Kidney (tissue), 14 donors: ENCODE data around the gene ZNF81. TPM values are rescaled to one million over a fixed set of nuclear protein-coding genes. Genes with fewer than 3 reads are reported as not detected.
"Not testable (repeated sequence)": the region's sequence is repeated elsewhere in the genome, so short reads cannot be mapped to it uniquely, and the experiment has no call there.

Source experiments
- DNase-seq, 5 donors: peaks; one replicate each; pipeline ENCODE4 v3.0.0-alpha.2; 2013 to 2020
- FAIRE-seq: peaks from 2 replicates; lab custom pipeline; 2012; peaks lifted over from hg19 to GRCh38; lab: Jason Lieb, UNC
- H3K27ac ChIP-seq, 2 donors: one replicate each; pipeline ENCODE4 v1.7.0; 2013; ENCODE audit warnings: low read depth in 2 of 2, low read length in 2 of 2, inconsistent platforms in 1 of 2
- H3K27me3 ChIP-seq: one replicate; pipeline ENCODE4 v1.7.1; 2013; ENCODE audit warnings: low read length, inconsistent platforms; ENCODE audit not compliant: control insufficient read depth, insufficient read depth
- H3K36me3 ChIP-seq, 3 donors: one replicate each; pipeline versions ENCODE4 v1.7.0 to v1.7.1; 2013; ENCODE audit warnings: low read length in 3 of 3, control low read depth in 1 of 3, inconsistent platforms in 1 of 3; ENCODE audit not compliant: insufficient read depth in 3 of 3, control insufficient read depth in 2 of 3
- H3K4me1 ChIP-seq, 3 donors: one replicate each; pipeline versions ENCODE4 v1.7.0 to v1.7.1; 2013; ENCODE audit warnings: low read length in 3 of 3, inconsistent platforms in 1 of 3, low read depth in 1 of 3; ENCODE audit not compliant: control insufficient read depth in 2 of 3, insufficient read depth in 2 of 3
- H3K4me3 ChIP-seq, 3 donors: one replicate each; pipeline versions ENCODE4 v1.7.0 to v1.8.1; 2013; ENCODE audit warnings: low read length in 3 of 3, control low read depth in 1 of 3, inconsistent platforms in 1 of 3
- H3K9ac ChIP-seq, 3 donors: one replicate each; pipeline versions ENCODE4 v1.7.0 to v1.7.1; 2013; ENCODE audit warnings: low read length in 3 of 3, control low read depth in 1 of 3, inconsistent platforms in 1 of 3
- H3K9me3 ChIP-seq, 3 donors: one replicate each; pipeline versions ENCODE4 v1.7.0 to v1.7.1; 2013; ENCODE audit warnings: low read length in 3 of 3, control low read depth in 1 of 3, inconsistent platforms in 1 of 3; ENCODE audit not compliant: control insufficient read depth in 2 of 3, insufficient read depth in 1 of 3
- CTCF ChIP-seq: IDR thresholded peaks from 3 replicates; pipeline ENCODE4 v1.5.1; 2012; ENCODE audit warnings: mild to moderate bottlenecking, moderate library complexity, borderline replicate concordance; ENCODE audit not compliant: insufficient read depth; ENCODE audit errors: extremely low read depth
- intact Hi-C: fragments of 100-400 bp; cut with DNase I; formaldehyde crosslinking; loops from one replicate; pipeline ENCODE4 v1.11.1; 2022
- polyA plus RNA-seq: library from polyadenylated mRNA; stranded (reverse); fragments of 350-450 nt; fragmentation: Illumina TruSeq; extraction: RNeasy Lipid Tissue Mini Kit (QIAGEN cat#74804); gene quantifications from one replicate; pipeline ENCODE4 v1.2.3, GENCODE V29; 2014; ENCODE audit warnings: low read depth, low replicate concordance; ENCODE audit not compliant: insufficient read depth
- total RNA-seq: library from RNA; stranded (reverse); fragmentation: NEBNext Ultra II Directional; extraction: Animal tissue kit (Norgen Biotek cat#: 25700); gene quantifications from one replicate; pipeline ENCODE4 v1.2.1, GENCODE V29; 2021
- donor health status: control.
- donor health status: control.
- donor health status: control.
- donor health status: control.
- donor health status: control.
- donor health status: DM: yes; HTN: yes; CAD: no.
- donor health status: Normal renal cell carcinoma (clear cell type).

The ZNF81 gene
- total and polyA plus RNA-seq, 2 donors from 2014 or later = 2.5 to 16.1 TPM

DNA sequence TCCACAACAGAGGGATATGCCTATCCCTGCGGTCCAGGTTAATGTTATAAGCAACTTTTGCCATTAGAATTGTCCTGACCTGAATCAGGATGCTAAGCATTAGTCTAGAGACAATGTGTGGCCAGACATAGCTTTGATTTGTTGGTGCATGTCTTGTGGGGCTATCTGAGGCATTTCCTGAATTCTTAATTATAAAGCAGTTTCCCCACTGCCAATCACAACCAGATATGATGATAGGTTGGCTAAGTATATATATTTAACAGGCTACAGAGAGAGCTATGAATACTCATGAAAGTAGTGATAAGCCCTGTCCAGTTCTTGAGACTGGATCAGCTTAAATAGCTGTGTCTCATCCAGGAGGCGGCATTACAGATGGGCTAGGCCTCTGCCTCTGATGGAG is 37.8 kb upstream of the ZNF81 start:
- Histone ChIP-seq H3K9ac (no peak overlapping the region), H3K36me3 (no peaks in the 10 kb centered on the region), H3K27me3 (peaks cover 4% of the 10 kb centered on the region), H3K27ac (no peak overlapping the region), H3K4me1 (no peaks in the 10 kb centered on the region), H3K4me3 (peak overlapping the region in 1 of 3 donors; percentile 3), H3K9me3 (no peaks in the 10 kb centered on the region)
- no peak for FAIRE-seq
- TF ChIP-seq CTCF = no peak
- intact Hi-C loops = no loop called here
- DNase-seq = no peak

GRCh38 chrX:47802589-47802988 is 34.1 kb upstream of the ZNF81 start:
- Histone ChIP-seq H3K4me3 (no peak overlapping the region), H3K27ac (no peak overlapping the region), H3K27me3 (peaks cover 4% of the 10 kb centered on the region), H3K36me3 (no peaks in the 10 kb centered on the region), H3K9me3 (no peaks in the 10 kb centered on the region), H3K4me1 (no peaks in the 10 kb centered on the region), H3K9ac (no peak overlapping the region)
- no peak for TF ChIP-seq CTCF
- no peak for DNase-seq
- intact Hi-C loops = no loop called here
- no peak for FAIRE-seq

GRCh38 chrX:47803103-47803502 is 33.6 kb upstream of the ZNF81 start:
- H3K9me3 ChIP-seq, H3K4me1 ChIP-seq, intact Hi-C loops, H3K27me3 ChIP-seq, H3K27ac ChIP-seq, H3K4me3 ChIP-seq, H3K9ac ChIP-seq, FAIRE-seq, H3K36me3 ChIP-seq: not testable (repeated sequence)
- peak in 3 of 5 donors; percentile 16 to 21 (median 20) for DNase-seq

DNA sequence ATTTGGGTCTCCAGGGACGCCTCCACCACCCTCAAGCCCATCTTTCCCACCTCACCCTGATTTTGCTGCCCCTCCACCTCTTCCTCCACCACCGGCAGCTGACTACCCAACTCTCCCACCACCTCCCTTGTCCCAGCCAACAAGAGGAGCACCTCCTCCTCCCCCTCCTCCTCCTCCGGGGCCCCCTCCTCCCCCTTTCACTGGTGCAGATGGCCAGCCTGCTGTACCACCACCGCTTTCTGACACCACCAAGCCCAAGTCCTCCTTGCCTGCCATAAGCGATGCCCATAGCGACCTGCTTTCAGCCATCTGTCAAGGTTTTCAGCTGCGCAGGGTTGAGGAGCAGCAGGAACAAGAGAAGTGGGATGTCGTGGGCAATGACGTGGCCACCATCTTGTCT is 32.4 kb upstream of the ZNF81 start:
- no peak for TF ChIP-seq CTCF
- Histone ChIP-seq H3K4me3 (no peak overlapping the region), H3K36me3 (no peaks in the 10 kb centered on the region), H3K27ac (no peak overlapping the region), H3K4me1 (no peaks in the 10 kb centered on the region), H3K9ac (no peak overlapping the region), H3K9me3 (no peaks in the 10 kb centered on the region), H3K27me3 (no peaks in the 10 kb centered on the region)
- intact Hi-C loops = no loop called here
- DNase-seq = no peak
- FAIRE-seq = no peak

DNA sequence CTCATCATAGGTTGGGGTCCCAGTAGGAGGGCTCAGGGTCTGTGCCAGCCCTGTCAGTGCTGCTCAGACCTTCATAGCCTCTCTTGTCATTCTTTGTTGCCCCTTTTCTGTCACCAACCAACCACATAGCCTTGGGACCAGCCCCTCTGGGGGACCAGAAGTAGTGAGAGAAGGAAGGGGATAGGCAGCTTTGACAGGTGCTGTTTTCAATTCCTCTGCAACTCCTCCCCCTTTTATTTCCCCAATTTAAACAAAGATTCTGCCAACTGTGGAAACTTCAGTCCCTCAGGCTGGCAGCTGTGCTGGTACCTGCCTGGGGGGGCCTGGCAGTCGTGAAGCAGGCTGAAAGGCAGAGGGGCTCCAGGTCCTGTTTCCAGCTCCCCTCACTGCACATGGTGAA is 30.9 kb upstream of the ZNF81 start:
- intact Hi-C loops, DNase-seq, H3K27me3 ChIP-seq, H3K36me3 ChIP-seq, H3K4me1 ChIP-seq, H3K27ac ChIP-seq, H3K4me3 ChIP-seq, H3K9ac ChIP-seq, H3K9me3 ChIP-seq, FAIRE-seq: not testable (repeated sequence)

GRCh38 chrX:47806415-47807271 is 30.1 kb upstream of the ZNF81 start:
- H3K36me3 ChIP-seq, H3K27ac ChIP-seq, intact Hi-C loops, DNase-seq, H3K9me3 ChIP-seq, H3K4me3 ChIP-seq, H3K27me3 ChIP-seq, H3K9ac ChIP-seq, H3K4me1 ChIP-seq, FAIRE-seq: not testable (repeated sequence)
